HepG2 (cell line): ENCODE results near the gene HABP4. TPM values are rescaled to one million over a fixed set of nuclear protein-coding genes. Genes with fewer than 3 reads are reported as not detected.

Source experiments
- MXD4 ChIP-seq: IDR thresholded peaks from 2 replicates; pipeline ENCODE4 v1.6.1; 2016; ENCODE audit warnings: mild to moderate bottlenecking, missing biosample characterization, missing genetic modification reagents
- MXI1 ChIP-seq: IDR thresholded peaks from 3 replicates; pipeline ENCODE4 v1.6.1; 2012; ENCODE audit warnings: low read depth, low read length, inconsistent platforms, borderline replicate concordance
- NFYB ChIP-seq: sonication (generic); formaldehyde crosslinking; IDR thresholded peaks from 2 replicates; pipeline ENCODE4 v1.4.0; 2020; ENCODE audit warnings: missing genetic modification reagents
- SYNCRIP ChIP-seq: fragments of 200-400 bp; formaldehyde crosslinking; IDR thresholded peaks from 2 replicates; pipeline ENCODE4 v1.6.1; 2018; ENCODE audit warnings: mild to moderate bottlenecking, low read depth, low read length; ENCODE audit not compliant: insufficient read depth
- THAP11 ChIP-seq: IDR thresholded peaks from 2 replicates; pipeline ENCODE4 v1.6.1; 2016; ENCODE audit warnings: missing biosample characterization, missing genetic modification reagents
- ZNF207 ChIP-seq: fragments of 450-650 bp; IDR thresholded peaks from 2 replicates; pipeline ENCODE4 v1.6.1; 2016; ENCODE audit warnings: antibody characterized with exemption, borderline replicate concordance
- ZNF407 ChIP-seq: sonication (generic); formaldehyde crosslinking; IDR thresholded peaks from one replicate; pipeline ENCODE4 v1.5.1; 2020; ENCODE audit warnings: mild to moderate bottlenecking, missing genetic modification reagents; ENCODE audit errors: not compliant biosample characterization
- ZNF761 ChIP-seq: sonication (generic); formaldehyde crosslinking; conservative IDR thresholded peaks from 2 replicates; pipeline ENCODE4 v1.4.0; 2020; ENCODE audit warnings: mild to moderate bottlenecking, missing genetic modification reagents
- ZSCAN25 ChIP-seq: sonication (generic); formaldehyde crosslinking; IDR thresholded peaks from 2 replicates; pipeline ENCODE4 v1.8.0; 2022; ENCODE audit warnings: mild to moderate bottlenecking, missing genetic modification reagents
- polyA plus RNA-seq, 8 experiments: library from polyadenylated mRNA; depleted of rRNA in 3 of 8; stranded (reverse) in 7 of 8; unstranded in 1 of 8; fragments of >200 nt; fragmentation: Illumina TruSeq in 4 of 8; extraction: Trizol in 4 of 8; gene quantifications; 2 replicates each; pipeline versions ENCODE4 v1.2.1 to v1.2.3, GENCODE V29; 2011 to 2016; ENCODE audit warnings: low read depth in 4 of 8, missing spikeins in 1 of 8, mixed read lengths in 1 of 8; ENCODE audit not compliant: insufficient read depth in 1 of 8
- total RNA-seq, 5 experiments: library from RNA; depleted of rRNA; stranded (reverse); fragments of >200 nt; fragmentation: Illumina TruSeq; extraction: Trizol; gene quantifications; 2 replicates each; pipeline ENCODE4 v1.2.3, GENCODE V29; 2016; ENCODE audit warnings: low read depth in 1 of 5
- TF ChIP-seq, protein P1 (sequence below): sonication (generic); formaldehyde crosslinking; IDR thresholded peaks from 2 replicates; pipeline ENCODE4 v1.4.0; 2020; ENCODE audit warnings: missing genetic modification reagents
- TF ChIP-seq, protein P2 (sequence below): IDR thresholded peaks from 2 replicates; pipeline ENCODE4 v1.6.1; 2016; ENCODE audit warnings: missing compliant biosample characterization, missing genetic modification reagents, borderline replicate concordance
- TF ChIP-seq, protein P3 (sequence below): sonication (generic); formaldehyde crosslinking; IDR thresholded peaks from 2 replicates; pipeline ENCODE4 v1.4.0; 2020; ENCODE audit warnings: missing genetic modification reagents

The HABP4 gene
- total and polyA plus RNA-seq, 2 of the 13 experiments (the other 11 are each of a cell fraction or from before 2014, with no cell fraction given), result 14.3 to 26.6 TPM

- TF ChIP-seq ZNF407 (CRISPR knock-in tag) (peak; percentile 55), SYNCRIP (no peak), ZNF207 (no peak), ZSCAN25 (CRISPR knock-in tag) (peak; percentile 50; the same call in 1 of the 2 replicates), ZNF761 (CRISPR knock-in tag) (peak; percentile 89; the same call in 1 of the 2 replicates), THAP11 (peak; percentile 59), MXI1 (peak; percentile 90; the same call in 1 of the 3 replicates), MXD4 (CRISPR knock-in tag) (peak; percentile 94), NFYB (CRISPR knock-in tag) (no peak)
- TF ChIP-seq, protein P1, sequence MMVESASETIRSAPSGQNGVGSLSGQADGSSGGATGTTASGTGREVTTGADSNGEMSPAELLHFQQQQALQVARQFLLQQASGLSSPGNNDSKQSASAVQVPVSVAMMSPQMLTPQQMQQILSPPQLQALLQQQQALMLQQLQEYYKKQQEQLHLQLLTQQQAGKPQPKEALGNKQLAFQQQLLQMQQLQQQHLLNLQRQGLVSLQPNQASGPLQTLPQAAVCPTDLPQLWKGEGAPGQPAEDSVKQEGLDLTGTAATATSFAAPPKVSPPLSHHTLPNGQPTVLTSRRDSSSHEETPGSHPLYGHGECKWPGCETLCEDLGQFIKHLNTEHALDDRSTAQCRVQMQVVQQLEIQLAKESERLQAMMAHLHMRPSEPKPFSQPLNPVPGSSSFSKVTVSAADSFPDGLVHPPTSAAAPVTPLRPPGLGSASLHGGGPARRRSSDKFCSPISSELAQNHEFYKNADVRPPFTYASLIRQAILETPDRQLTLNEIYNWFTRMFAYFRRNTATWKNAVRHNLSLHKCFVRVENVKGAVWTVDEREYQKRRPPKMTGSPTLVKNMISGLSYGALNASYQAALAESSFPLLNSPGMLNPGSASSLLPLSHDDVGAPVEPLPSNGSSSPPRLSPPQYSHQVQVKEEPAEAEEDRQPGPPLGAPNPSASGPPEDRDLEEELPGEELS (CRISPR knock-in tag), result peak; percentile 79; the same call in 1 of the 2 replicates
- TF ChIP-seq, protein P2, sequence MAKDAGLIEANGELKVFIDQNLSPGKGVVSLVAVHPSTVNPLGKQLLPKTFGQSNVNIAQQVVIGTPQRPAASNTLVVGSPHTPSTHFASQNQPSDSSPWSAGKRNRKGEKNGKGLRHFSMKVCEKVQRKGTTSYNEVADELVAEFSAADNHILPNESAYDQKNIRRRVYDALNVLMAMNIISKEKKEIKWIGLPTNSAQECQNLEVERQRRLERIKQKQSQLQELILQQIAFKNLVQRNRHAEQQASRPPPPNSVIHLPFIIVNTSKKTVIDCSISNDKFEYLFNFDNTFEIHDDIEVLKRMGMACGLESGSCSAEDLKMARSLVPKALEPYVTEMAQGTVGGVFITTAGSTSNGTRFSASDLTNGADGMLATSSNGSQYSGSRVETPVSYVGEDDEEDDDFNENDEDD (CRISPR knock-in tag), result peak; percentile 81; the same call in 1 of the 2 replicates
- TF ChIP-seq, protein P3, sequence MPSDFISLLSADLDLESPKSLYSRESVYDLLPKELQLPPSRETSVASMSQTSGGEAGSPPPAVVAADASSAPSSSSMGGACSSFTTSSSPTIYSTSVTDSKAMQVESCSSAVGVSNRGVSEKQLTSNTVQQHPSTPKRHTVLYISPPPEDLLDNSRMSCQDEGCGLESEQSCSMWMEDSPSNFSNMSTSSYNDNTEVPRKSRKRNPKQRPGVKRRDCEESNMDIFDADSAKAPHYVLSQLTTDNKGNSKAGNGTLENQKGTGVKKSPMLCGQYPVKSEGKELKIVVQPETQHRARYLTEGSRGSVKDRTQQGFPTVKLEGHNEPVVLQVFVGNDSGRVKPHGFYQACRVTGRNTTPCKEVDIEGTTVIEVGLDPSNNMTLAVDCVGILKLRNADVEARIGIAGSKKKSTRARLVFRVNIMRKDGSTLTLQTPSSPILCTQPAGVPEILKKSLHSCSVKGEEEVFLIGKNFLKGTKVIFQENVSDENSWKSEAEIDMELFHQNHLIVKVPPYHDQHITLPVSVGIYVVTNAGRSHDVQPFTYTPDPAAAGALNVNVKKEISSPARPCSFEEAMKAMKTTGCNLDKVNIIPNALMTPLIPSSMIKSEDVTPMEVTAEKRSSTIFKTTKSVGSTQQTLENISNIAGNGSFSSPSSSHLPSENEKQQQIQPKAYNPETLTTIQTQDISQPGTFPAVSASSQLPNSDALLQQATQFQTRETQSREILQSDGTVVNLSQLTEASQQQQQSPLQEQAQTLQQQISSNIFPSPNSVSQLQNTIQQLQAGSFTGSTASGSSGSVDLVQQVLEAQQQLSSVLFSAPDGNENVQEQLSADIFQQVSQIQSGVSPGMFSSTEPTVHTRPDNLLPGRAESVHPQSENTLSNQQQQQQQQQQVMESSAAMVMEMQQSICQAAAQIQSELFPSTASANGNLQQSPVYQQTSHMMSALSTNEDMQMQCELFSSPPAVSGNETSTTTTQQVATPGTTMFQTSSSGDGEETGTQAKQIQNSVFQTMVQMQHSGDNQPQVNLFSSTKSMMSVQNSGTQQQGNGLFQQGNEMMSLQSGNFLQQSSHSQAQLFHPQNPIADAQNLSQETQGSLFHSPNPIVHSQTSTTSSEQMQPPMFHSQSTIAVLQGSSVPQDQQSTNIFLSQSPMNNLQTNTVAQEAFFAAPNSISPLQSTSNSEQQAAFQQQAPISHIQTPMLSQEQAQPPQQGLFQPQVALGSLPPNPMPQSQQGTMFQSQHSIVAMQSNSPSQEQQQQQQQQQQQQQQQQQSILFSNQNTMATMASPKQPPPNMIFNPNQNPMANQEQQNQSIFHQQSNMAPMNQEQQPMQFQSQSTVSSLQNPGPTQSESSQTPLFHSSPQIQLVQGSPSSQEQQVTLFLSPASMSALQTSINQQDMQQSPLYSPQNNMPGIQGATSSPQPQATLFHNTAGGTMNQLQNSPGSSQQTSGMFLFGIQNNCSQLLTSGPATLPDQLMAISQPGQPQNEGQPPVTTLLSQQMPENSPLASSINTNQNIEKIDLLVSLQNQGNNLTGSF (CRISPR knock-in tag), result peak; percentile 89
Observed at GRCh38 chr9:96436456-96437126, 13.4 kb upstream of the HABP4 start (continued).
